NCI-H2227 treated with DMSO at 0.1 percent for 48 hours (cell line): ENCODE measurements around the gene TERB1.

Experiments
- DNase-seq: peaks from one replicate; lab custom pipeline; 2025; lab: John Stamatoyannopoulos, UW

The TERB1 gene

GRCh38 chr16:66705790-66706505 is 95.4 kb downstream of the TERB1 start:
- no peak for DNase-seq
